C4-2B (cell line): ENCODE data around the gene MUL1.

ENCODE experiments used
- CTCF ChIP-seq: fragments of 450-650 bp; conservative IDR thresholded peaks from 2 replicates; pipeline ENCODE4 v1.5.1; 2017; ENCODE audit warnings: mild to moderate bottlenecking
- ZFX ChIP-seq: fragments of 450-650 bp; IDR thresholded peaks from 2 replicates; pipeline ENCODE4 v1.6.1; 2017

GRCh38 chr1:20478057-20478635 lies 29.8 kb downstream of the MUL1 start:
- TF ChIP-seq CTCF = no peak
- no peak for TF ChIP-seq ZFX
